Cardiac muscle cell (in vitro differentiated cells and primary cell): Measurements from ENCODE around the gene UBIAD1. TPM values are rescaled to one million over a fixed set of nuclear protein-coding genes. Genes with fewer than 3 reads are reported as not detected.

Experiments
- DNase-seq, 2 donors: peaks; one replicate each; pipeline versions ENCODE4 v3.0.0 to v3.0.0-alpha.2; 2010 to 2017; ENCODE audit warnings: low read depth in 1 of 2, low spot score in 1 of 2
- H3K27ac ChIP-seq: fragments of 200-600 bp; sonication (generic); 2 replicates; pipeline ENCODE4 v1.5.1; 2016
- H3K27me3 ChIP-seq: fragments of 200-600 bp; sonication (generic); 2 replicates; pipeline ENCODE4 v1.6.0; 2016; ENCODE audit warnings: control low read depth
- H3K36me3 ChIP-seq: fragments of 200-600 bp; sonication (generic); 2 replicates; pipeline ENCODE4 v1.5.1; 2016; ENCODE audit warnings: control low read depth
- H3K4me1 ChIP-seq: fragments of 200-600 bp; sonication (generic); 2 replicates; pipeline ENCODE4 v1.8.1; 2017; ENCODE audit warnings: low read depth, mild to moderate bottlenecking, mixed run types
- H3K4me3 ChIP-seq: fragments of 200-600 bp; sonication (generic); 2 replicates; pipeline ENCODE4 v1.5.1; 2016; ENCODE audit warnings: mild to moderate bottlenecking
- H3K9me3 ChIP-seq: fragments of 200-600 bp; sonication (generic); 2 replicates; pipeline ENCODE4 v1.5.1; 2017; ENCODE audit warnings: low read depth, mild to moderate bottlenecking, control low read depth
- polyA plus RNA-seq: library from polyadenylated mRNA; unstranded; fragments of >200 nt; fragmentation: Nextera tagmentation; extraction: Ambion mirVana; gene quantifications from 2 replicates; pipeline ENCODE4 v1.2.1, GENCODE V29; 2016
- total RNA-seq: library from RNA; depleted of rRNA; stranded (reverse); fragments of >200 nt; gene quantifications from 2 replicates; pipeline ENCODE4 v1.2.3, GENCODE V29; 2016
- TF ChIP-seq, protein P1 (sequence below): IDR thresholded peaks from 2 replicates; pipeline ENCODE4 v1.5.1; 2012; ENCODE audit warnings: low read depth, mild to moderate bottlenecking, low read length

The UBIAD1 gene
- total and polyA plus RNA-seq, 2 experiments from 2014 or later, result 16.9 to 18.7 TPM

DNA sequence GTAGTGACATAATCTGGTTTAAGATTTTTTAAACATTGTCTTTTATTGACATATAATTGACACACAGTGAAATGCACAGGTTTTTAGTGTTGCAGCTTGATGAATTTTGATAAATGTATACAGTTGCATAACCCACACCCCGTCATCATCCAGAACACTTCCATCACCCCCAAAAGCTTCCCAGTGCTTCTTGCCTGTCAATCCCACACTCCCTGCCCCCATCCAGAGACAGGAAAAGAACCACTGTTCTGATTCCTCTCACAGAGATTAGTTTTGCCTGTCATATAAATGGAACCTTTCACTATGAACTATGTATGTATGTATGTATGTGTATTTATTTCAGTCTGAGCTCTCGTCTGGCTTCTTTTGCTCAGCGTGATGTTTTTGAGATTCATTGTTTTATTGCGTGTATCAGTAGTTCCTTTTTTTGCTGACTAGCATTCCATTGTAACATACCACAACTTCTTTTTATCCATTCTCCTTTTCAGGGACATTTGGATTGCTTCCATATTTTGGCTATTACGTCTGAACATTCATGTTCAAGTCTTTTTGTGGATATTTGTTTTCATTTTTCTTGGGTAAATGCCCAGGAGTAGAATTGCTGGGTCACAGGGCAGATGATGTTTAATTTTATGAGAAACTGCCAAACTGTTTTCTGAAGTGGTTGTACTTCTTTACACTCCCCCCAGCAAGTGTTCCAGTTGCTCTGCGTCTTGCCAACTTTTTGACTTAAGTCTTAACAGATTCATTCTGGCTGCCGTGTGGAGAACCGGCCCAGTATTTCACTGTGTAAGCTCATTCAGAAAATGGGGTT is 8.7 kb downstream of the UBIAD1 start:
- H3K36me3 ChIP-seq, result peaks cover 7% of the 10 kb centered on the region
- H3K27me3 ChIP-seq, result no peaks in the 10 kb centered on the region
- H3K4me3 ChIP-seq, result no peak overlapping the region
- H3K9me3 ChIP-seq, result no peaks in the 10 kb centered on the region
- H3K4me1 ChIP-seq, result no peaks in the 10 kb centered on the region
- DNase-seq, result peak in 1 of 2 donors; percentile 95
- H3K27ac ChIP-seq, result no peak overlapping the region
- TF ChIP-seq, protein P1, sequence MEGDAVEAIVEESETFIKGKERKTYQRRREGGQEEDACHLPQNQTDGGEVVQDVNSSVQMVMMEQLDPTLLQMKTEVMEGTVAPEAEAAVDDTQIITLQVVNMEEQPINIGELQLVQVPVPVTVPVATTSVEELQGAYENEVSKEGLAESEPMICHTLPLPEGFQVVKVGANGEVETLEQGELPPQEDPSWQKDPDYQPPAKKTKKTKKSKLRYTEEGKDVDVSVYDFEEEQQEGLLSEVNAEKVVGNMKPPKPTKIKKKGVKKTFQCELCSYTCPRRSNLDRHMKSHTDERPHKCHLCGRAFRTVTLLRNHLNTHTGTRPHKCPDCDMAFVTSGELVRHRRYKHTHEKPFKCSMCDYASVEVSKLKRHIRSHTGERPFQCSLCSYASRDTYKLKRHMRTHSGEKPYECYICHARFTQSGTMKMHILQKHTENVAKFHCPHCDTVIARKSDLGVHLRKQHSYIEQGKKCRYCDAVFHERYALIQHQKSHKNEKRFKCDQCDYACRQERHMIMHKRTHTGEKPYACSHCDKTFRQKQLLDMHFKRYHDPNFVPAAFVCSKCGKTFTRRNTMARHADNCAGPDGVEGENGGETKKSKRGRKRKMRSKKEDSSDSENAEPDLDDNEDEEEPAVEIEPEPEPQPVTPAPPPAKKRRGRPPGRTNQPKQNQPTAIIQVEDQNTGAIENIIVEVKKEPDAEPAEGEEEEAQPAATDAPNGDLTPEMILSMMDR, result no peak

DNA sequence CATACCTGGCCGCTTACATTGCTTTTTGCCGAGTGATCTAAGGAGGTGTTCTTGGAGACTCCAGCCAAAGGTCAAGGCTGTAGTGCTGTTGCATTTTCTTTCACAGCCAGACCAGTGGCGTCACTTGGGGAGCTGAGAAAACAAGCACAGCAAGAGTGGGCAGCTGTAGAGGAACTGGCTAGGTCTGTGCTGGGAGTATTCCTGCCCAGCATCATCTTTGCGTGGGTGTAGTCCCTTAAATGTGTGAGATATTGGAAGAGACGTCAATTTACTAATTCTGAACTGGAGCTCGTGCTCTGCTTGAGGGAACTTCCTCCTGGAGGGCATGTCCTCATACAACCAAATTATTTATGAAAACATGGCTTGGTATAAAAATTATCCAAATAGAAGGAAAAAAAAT is 10.2 kb downstream of the UBIAD1 start:
- DNase-seq, result no peak
- Histone ChIP-seq H3K4me1 (no peaks in the 10 kb centered on the region), H3K36me3 (peaks cover 7% of the 10 kb centered on the region), H3K4me3 (no peak overlapping the region), H3K9me3 (no peaks in the 10 kb centered on the region), H3K27ac (no peak overlapping the region), H3K27me3 (no peaks in the 10 kb centered on the region)
- TF ChIP-seq, protein P1, result no peak

DNA sequence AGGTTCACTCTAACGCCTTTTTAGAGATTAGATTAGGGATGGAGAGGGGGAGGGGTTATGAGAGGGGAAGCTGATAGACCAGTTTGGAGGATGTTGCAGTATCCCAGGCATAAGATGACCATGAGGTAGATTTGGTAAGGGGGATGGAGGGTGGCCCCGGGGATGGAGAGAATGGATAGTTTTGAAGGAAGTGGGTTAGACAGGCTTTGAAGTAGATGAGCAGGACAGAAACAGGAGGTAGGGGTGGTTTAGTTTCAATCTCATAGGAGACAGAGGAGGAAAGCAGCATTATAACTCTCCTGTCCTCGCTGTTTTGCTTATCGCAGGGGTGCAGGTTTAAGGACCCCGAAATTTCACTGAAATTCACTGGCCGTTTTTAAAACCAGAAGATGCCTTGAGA is 11.8 kb downstream of the UBIAD1 start:
- Histone ChIP-seq H3K36me3 (peaks cover 7% of the 10 kb centered on the region), H3K27ac (no peak overlapping the region), H3K4me1 (no peaks in the 10 kb centered on the region), H3K27me3 (no peaks in the 10 kb centered on the region), H3K4me3 (no peak overlapping the region), H3K9me3 (no peaks in the 10 kb centered on the region)
- DNase-seq, result no peak
- TF ChIP-seq, protein P1, result no peak

DNA sequence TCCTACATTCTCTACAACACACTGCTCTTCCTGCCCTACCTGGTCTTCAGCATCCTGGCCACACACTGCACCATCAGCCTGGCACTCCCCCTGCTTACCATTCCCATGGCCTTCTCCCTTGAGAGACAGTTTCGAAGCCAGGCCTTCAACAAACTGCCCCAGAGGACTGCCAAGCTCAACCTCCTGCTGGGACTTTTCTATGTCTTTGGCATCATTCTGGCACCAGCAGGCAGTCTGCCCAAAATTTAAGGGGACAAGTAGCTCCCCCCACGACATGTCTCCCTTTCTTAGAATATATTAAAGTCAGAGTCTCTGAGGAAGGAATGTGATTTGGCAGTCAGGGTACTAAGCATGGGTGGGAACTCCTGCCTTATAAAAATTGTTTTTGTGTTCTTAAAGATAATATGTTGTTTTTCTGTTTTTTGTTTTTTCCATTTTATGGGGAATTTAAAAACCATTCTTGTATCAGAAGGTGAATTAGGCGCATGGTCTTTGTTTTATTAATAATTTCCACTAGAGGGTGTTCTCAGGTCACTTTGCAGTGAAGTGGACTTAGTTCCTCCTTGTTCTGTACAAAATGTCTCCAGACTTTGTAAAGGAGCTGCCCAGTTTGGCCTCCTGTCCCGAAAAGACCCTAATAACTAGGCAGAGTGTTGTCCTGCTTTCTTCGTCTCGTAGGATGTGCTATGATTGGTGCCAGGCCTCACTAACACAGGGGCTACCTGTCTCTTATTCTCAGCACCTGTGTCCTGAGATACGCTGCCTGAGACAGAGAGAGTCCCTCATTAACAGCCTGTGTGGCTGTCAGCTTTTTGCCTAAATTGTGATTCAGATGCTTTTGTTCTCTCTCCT is 13.1 kb downstream of the UBIAD1 start:
- Histone ChIP-seq H3K4me3 (no peak overlapping the region), H3K4me1 (no peaks in the 10 kb centered on the region), H3K36me3 (peaks cover 7% of the 10 kb centered on the region), H3K27me3 (no peaks in the 10 kb centered on the region), H3K27ac (no peak overlapping the region), H3K9me3 (no peaks in the 10 kb centered on the region)
- peak; percentile 11 to 40 for DNase-seq
- TF ChIP-seq, protein P1, result peak; percentile 36

DNA sequence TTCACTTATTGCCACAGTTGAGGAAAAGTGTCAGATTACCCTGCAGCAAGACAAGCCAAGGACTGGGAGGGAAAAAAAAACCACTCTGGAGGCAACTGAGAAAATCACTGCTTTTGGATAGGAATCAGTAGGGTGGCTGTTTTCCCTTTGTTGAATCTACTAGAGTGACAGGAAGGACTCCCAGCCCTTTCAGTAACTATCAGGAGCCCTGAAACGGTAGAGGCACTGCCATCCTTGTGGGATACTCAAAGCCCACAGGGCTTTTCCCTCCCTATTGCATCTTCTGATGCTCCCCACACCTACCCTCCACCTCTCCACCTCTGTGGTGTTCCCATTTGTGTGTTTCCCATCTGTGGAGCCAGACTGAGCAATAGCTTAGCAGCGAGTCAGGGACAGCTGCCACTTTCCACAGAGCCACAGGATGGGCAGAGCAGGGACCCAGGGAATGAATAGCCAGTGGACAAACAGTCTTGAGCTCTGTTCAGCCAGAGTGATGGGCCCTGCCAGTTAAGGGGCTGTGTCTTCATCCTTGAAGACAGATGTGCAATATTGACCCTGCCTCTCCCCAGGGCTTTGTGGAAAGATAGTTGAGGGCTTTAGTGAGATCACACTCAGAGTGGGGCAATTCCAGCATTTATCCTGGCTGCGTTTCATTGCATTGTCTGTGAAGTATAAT is 13.9 kb downstream of the UBIAD1 start:
- H3K4me3 ChIP-seq, result no peak overlapping the region
- H3K4me1 ChIP-seq, result no peaks in the 10 kb centered on the region
- no peaks in the 10 kb centered on the region for H3K27me3 ChIP-seq
- peak in 1 of 2 donors; percentile 14 for DNase-seq
- peaks cover 7% of the 10 kb centered on the region for H3K36me3 ChIP-seq
- TF ChIP-seq, protein P1, result no peak
- H3K27ac ChIP-seq, result no peak overlapping the region
- no peaks in the 10 kb centered on the region for H3K9me3 ChIP-seq
